GM21526 (cell line): Measurements from ENCODE around the gene GTF3C1.
"Not testable (repeated sequence)": the region's sequence is repeated elsewhere in the genome, so short reads cannot be mapped to it uniquely, and the experiment has no call there.

Experiments
- ATAC-seq: cut with Tn5 transposase; IDR thresholded peaks from one replicate; pipeline ENCODE4 v1.9.1; 2021; ENCODE audit warnings: moderate library complexity; ENCODE audit not compliant: unreplicated experiment, low FRiP score

The GTF3C1 gene

GRCh38 chr16:27465483-27465879 lies 84.2 kb downstream of the GTF3C1 start:
- ATAC-seq = no peak

- ATAC-seq = no peak
Observed at GRCh38 chr16:27464626-27465482, 84.9 kb downstream of the GTF3C1 start.

- no peak for ATAC-seq
Observed at GRCh38 chr16:27463741-27464591, 85.7 kb downstream of the GTF3C1 start.

- ATAC-seq = no peak
Observed at GRCh38 chr16:27462846-27463682, 86.6 kb downstream of the GTF3C1 start.

- no peak for ATAC-seq
Observed at GRCh38 chr16:27462200-27462845, 87.4 kb downstream of the GTF3C1 start.

- no peak for ATAC-seq
Observed at GRCh38 chr16:27461483-27462171, 88.1 kb downstream of the GTF3C1 start.

GRCh38 chr16:27460663-27461482 lies 88.8 kb downstream of the GTF3C1 start:
- no peak for ATAC-seq

GRCh38 chr16:27460213-27460612 lies 89.5 kb downstream of the GTF3C1 start:
- no peak for ATAC-seq

- ATAC-seq = no peak
Observed at GRCh38 chr16:27458987-27459688, 90.6 kb downstream of the GTF3C1 start.

- ATAC-seq = no peak
Observed at GRCh38 chr16:27458258-27458657, 91.5 kb downstream of the GTF3C1 start.

- not testable (repeated sequence) for ATAC-seq
Observed at GRCh38 chr16:27457605-27457900, 92.2 kb downstream of the GTF3C1 start.

GRCh38 chr16:27455700-27456099 lies 94.0 kb downstream of the GTF3C1 start:
- ATAC-seq = no peak

- ATAC-seq = no peak
Observed at GRCh38 chr16:27453494-27453825, 96.3 kb downstream of the GTF3C1 start.

- ATAC-seq = no peak
Observed at GRCh38 chr16:27452569-27453493, 96.9 kb downstream of the GTF3C1 start.

- ATAC-seq = no peak
Observed at GRCh38 chr16:27450196-27450549, 99.5 kb downstream of the GTF3C1 start.

GRCh38 chr16:27449434-27450195 lies 100.1 kb downstream of the GTF3C1 start:
- peak; percentile 46 for ATAC-seq
